ENCODE measurements around the gene MEX3B. TPM values are rescaled to one million over a fixed set of nuclear protein-coding genes. Genes with fewer than 3 reads are reported as not detected.
A peak's percentile ranks its signal among the peaks of the same experiment; 100 is the strongest.

The MEX3B gene
- total and polyA plus RNA-seq, 9 of the 15 experiments (the other 6 are each of a cell fraction or from before 2014, with no cell fraction given), result 0.94 to 12.8 (median 3.6) TPM

DNA sequence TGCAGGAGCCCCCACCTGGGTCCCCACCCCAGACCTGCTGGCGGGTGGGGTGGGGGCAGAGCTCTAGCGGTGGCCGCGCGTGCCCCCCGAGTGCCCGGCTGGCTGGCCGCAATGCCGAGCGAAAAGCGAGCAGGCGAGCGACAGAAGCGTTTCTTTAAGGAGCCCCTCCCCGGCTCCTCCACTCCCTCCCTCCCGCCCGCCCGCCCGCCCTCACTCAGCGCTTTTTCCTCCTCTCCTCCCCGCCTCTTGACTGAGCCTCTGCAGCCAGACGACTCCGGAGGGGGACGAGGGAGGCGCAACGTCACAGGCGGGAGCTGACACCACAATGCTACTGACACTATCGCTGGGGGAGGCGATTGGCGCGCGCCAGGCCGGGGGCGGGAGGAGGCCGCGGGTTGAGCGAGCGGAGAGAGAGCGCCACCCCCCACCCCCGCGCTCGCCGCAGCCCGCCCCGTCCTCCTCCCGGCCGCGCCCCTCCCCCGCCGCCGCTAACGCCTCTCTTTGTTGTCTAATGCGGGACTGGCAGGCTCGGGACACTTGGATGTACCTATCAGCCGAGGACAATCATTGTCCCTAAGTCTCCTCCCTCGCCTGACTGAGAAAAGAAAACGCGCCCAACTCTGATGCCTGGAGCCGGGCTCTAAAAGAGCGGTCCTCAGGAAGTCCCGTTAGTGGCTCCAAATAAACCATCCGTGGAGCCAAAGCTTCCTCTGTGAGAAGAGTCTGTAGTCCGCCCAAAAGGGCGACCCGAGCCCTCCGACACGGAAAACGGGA, at the start of gene MEX3B (continued):
- TF ChIP-seq EP400 (IDR thresholded peaks at IDR 0.05), result no peak; the same call in 1 of the 2 replicates
- TF ChIP-seq ILK (tag; IDR thresholded peaks at IDR 0.05; ENCODE audit: borderline replicate concordance, low read depth), result no peak
- TF ChIP-seq SRSF3 (IDR thresholded peaks at IDR 0.05; ENCODE audit: insufficient read depth, low read length), result no peak
- no peak for TF ChIP-seq ZNF24 (IDR thresholded peaks at IDR 0.05)
- TF ChIP-seq, protein P1, sequence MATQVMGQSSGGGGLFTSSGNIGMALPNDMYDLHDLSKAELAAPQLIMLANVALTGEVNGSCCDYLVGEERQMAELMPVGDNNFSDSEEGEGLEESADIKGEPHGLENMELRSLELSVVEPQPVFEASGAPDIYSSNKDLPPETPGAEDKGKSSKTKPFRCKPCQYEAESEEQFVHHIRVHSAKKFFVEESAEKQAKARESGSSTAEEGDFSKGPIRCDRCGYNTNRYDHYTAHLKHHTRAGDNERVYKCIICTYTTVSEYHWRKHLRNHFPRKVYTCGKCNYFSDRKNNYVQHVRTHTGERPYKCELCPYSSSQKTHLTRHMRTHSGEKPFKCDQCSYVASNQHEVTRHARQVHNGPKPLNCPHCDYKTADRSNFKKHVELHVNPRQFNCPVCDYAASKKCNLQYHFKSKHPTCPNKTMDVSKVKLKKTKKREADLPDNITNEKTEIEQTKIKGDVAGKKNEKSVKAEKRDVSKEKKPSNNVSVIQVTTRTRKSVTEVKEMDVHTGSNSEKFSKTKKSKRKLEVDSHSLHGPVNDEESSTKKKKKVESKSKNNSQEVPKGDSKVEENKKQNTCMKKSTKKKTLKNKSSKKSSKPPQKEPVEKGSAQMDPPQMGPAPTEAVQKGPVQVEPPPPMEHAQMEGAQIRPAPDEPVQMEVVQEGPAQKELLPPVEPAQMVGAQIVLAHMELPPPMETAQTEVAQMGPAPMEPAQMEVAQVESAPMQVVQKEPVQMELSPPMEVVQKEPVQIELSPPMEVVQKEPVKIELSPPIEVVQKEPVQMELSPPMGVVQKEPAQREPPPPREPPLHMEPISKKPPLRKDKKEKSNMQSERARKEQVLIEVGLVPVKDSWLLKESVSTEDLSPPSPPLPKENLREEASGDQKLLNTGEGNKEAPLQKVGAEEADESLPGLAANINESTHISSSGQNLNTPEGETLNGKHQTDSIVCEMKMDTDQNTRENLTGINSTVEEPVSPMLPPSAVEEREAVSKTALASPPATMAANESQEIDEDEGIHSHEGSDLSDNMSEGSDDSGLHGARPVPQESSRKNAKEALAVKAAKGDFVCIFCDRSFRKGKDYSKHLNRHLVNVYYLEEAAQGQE (IDR thresholded peaks at IDR 0.05; ENCODE audit: borderline replicate concordance), result no peak
- TF ChIP-seq, protein P1 (CRISPR knock-in tag; IDR thresholded peaks at IDR 0.05; ENCODE audit: low read depth), result no peak; the same call in 1 of the 2 replicates
- no peak for TF ChIP-seq ZKSCAN8 (CRISPR knock-in tag; IDR thresholded peaks at IDR 0.05)
- peak; percentile 45; the same call in 1 of the 2 replicates for TF ChIP-seq LEF1 (IDR thresholded peaks at IDR 0.05)
- no peak for TF ChIP-seq SAFB2 (IDR thresholded peaks at IDR 0.05; ENCODE audit: borderline replicate concordance, low read depth, low read length, severe bottlenecking)
- TF ChIP-seq, protein P2, sequence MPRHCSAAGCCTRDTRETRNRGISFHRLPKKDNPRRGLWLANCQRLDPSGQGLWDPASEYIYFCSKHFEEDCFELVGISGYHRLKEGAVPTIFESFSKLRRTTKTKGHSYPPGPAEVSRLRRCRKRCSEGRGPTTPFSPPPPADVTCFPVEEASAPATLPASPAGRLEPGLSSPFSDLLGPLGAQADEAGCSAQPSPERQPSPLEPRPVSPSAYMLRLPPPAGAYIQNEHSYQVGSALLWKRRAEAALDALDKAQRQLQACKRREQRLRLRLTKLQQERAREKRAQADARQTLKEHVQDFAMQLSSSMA (CRISPR knock-in tag; IDR thresholded peaks at IDR 0.05), result no peak
- TF ChIP-seq DDX20 (tag; IDR thresholded peaks at IDR 0.05; ENCODE audit: low read depth), result no peak
- 0 out of 2 replicates have a peak, but pooled peaks have one; percentile 54 for TF ChIP-seq ZBTB17 (CRISPR knock-in tag; IDR thresholded peaks at IDR 0.05)
